ENCODE data around the gene BANF2. TPM values are rescaled to one million over a fixed set of nuclear protein-coding genes. Genes with fewer than 3 reads are reported as not detected.

Gene BANF2
- total RNA-seq, 2 experiments from 2014 or later: not detected

- H3K9me3 Mint-ChIP-seq: no peaks in the 10 kb centered on the region
- DNase-seq: no peak
- H3K27me3 Mint-ChIP-seq: no peaks in the 10 kb centered on the region
- no peaks in the 10 kb centered on the region for H3K4me1 Mint-ChIP-seq (ENCODE audit: low read depth)
- no peak overlapping the region for H3K4me3 Mint-ChIP-seq
- no peak overlapping the region for H3K27ac Mint-ChIP-seq
- intact Hi-C loops (cut with micrococcal nuclease): no loop called here
- CTCF ChIA-PET: interaction anchor here (0.6 kb wide), 1 partner anchor 195 kb away, joined by 3 read pairs; no protein-coding TSS in a partner anchor
- POLR2A ChIA-PET: no interaction called here
- H3K36me3 Mint-ChIP-seq: no peaks in the 10 kb centered on the region
Observed at GRCh38 chr20:17715075-17715474, 15.3 kb downstream of the BANF2 start.

GRCh38 chr20:17716331-17716730 is 16.6 kb downstream of the BANF2 start:
- H3K4me1 Mint-ChIP-seq (ENCODE audit: low read depth): no peaks in the 10 kb centered on the region
- no peak overlapping the region for H3K4me3 Mint-ChIP-seq
- H3K9me3 Mint-ChIP-seq: no peaks in the 10 kb centered on the region
- no peaks in the 10 kb centered on the region for H3K36me3 Mint-ChIP-seq
- POLR2A ChIA-PET: no interaction called here
- no peak for DNase-seq
- H3K27me3 Mint-ChIP-seq: no peaks in the 10 kb centered on the region
- CTCF ChIA-PET: no interaction called here
- H3K27ac Mint-ChIP-seq: no peak overlapping the region
- intact Hi-C loops (cut with micrococcal nuclease): no loop called here

GRCh38 chr20:17720755-17721154 is 21.0 kb downstream of the BANF2 start:
- POLR2A ChIA-PET: no interaction called here
- CTCF ChIA-PET: interaction anchor here (0.6 kb wide), 1 partner anchor 211 kb away, joined by 6 read pairs; no protein-coding TSS in a partner anchor

GRCh38 chr20:17721802-17722486 is 22.2 kb downstream of the BANF2 start:
- intact Hi-C loops (cut with micrococcal nuclease): no loop called here
- DNase-seq: no peak
- Mint-ChIP-seq H3K36me3 (no peaks in the 10 kb centered on the region), H3K27me3 (peaks cover 15% of the 10 kb centered on the region), H3K4me1 (ENCODE audit: low read depth) (no peaks in the 10 kb centered on the region), H3K9me3 (no peaks in the 10 kb centered on the region), H3K27ac (no peak overlapping the region), H3K4me3 (no peak overlapping the region)
- ChIA-PET CTCF (no interaction called here), POLR2A (no interaction called here)

More at GRCh38 chr20:17720755-17721154, 21.0 kb downstream of the BANF2 start:
- no peaks in the 10 kb centered on the region for H3K4me1 Mint-ChIP-seq (ENCODE audit: low read depth)
- no peaks in the 10 kb centered on the region for H3K36me3 Mint-ChIP-seq
- no peak overlapping the region for H3K4me3 Mint-ChIP-seq
- H3K27ac Mint-ChIP-seq: no peak overlapping the region
- intact Hi-C loops (cut with micrococcal nuclease): no loop called here
- H3K27me3 Mint-ChIP-seq: peaks cover 15% of the 10 kb centered on the region
- H3K9me3 Mint-ChIP-seq: no peaks in the 10 kb centered on the region
- no peak for DNase-seq

- intact Hi-C loops (cut with micrococcal nuclease): no loop called here
- no peak overlapping the region for H3K27ac Mint-ChIP-seq
- POLR2A ChIA-PET: no interaction called here
- CTCF ChIA-PET: interaction anchor here (0.6 to 0.9 kb wide), 2 partner anchors 75 to 429 kb away, joined by 3 to 4 read pairs; no protein-coding TSS in a partner anchor
- no peaks in the 10 kb centered on the region for H3K36me3 Mint-ChIP-seq
- no peak for DNase-seq
- H3K27me3 Mint-ChIP-seq: peaks cover 15% of the 10 kb centered on the region
- H3K9me3 Mint-ChIP-seq: no peaks in the 10 kb centered on the region
- H3K4me1 Mint-ChIP-seq (ENCODE audit: low read depth): no peaks in the 10 kb centered on the region
- no peak overlapping the region for H3K4me3 Mint-ChIP-seq
Observed at GRCh38 chr20:17722493-17723300, 22.9 kb downstream of the BANF2 start.

- ChIA-PET POLR2A (no interaction called here), CTCF (interaction anchor here (0.6 to 0.9 kb wide), 2 partner anchors 74 to 428 kb away, joined by 3 to 4 read pairs; no protein-coding TSS in a partner anchor)
- intact Hi-C loops (cut with micrococcal nuclease): no loop called here
- DNase-seq: no peak
- H3K4me3 Mint-ChIP-seq: no peak overlapping the region
- no peaks in the 10 kb centered on the region for H3K36me3 Mint-ChIP-seq
- no peaks in the 10 kb centered on the region for H3K9me3 Mint-ChIP-seq
- H3K27ac Mint-ChIP-seq: no peak overlapping the region
- H3K27me3 Mint-ChIP-seq: peaks cover 15% of the 10 kb centered on the region
- no peaks in the 10 kb centered on the region for H3K4me1 Mint-ChIP-seq (ENCODE audit: low read depth)
Observed at GRCh38 chr20:17723301-17723691, 23.5 kb downstream of the BANF2 start.

- Mint-ChIP-seq H3K4me3 (no peak overlapping the region), H3K9me3 (no peaks in the 10 kb centered on the region), H3K4me1 (ENCODE audit: low read depth) (no peaks in the 10 kb centered on the region), H3K27ac (no peak overlapping the region), H3K27me3 (peaks cover 24% of the 10 kb centered on the region), H3K36me3 (no peaks in the 10 kb centered on the region)
- CTCF ChIA-PET: no interaction called here
- no peak for DNase-seq
- POLR2A ChIA-PET: no interaction called here
- intact Hi-C loops (cut with micrococcal nuclease): no loop called here
Observed at GRCh38 chr20:17725094-17725835, 25.5 kb downstream of the BANF2 start.

GRCh38 chr20:17726902-17727301 is 27.1 kb downstream of the BANF2 start:
- intact Hi-C loops (cut with micrococcal nuclease): no loop called here
- Mint-ChIP-seq H3K27ac (no peak overlapping the region), H3K27me3 (peaks cover 25% of the 10 kb centered on the region), H3K4me1 (ENCODE audit: low read depth) (no peaks in the 10 kb centered on the region), H3K4me3 (no peak overlapping the region), H3K36me3 (no peaks in the 10 kb centered on the region), H3K9me3 (no peaks in the 10 kb centered on the region)
- no peak for DNase-seq
- CTCF ChIA-PET: interaction anchor here (1.2 kb wide), 1 partner anchor 269 kb away, joined by 3 read pairs; no protein-coding TSS in a partner anchor
- POLR2A ChIA-PET: no interaction called here

GRCh38 chr20:17727351-17727750 is 27.6 kb downstream of the BANF2 start:
- H3K4me3 Mint-ChIP-seq: no peak overlapping the region
- ChIA-PET CTCF (interaction anchor here (1.2 kb wide), 1 partner anchor 269 kb away, joined by 3 read pairs; no protein-coding TSS in a partner anchor), POLR2A (no interaction called here)
- H3K4me1 Mint-ChIP-seq (ENCODE audit: low read depth): no peaks in the 10 kb centered on the region
- intact Hi-C loops (cut with micrococcal nuclease): no loop called here
- H3K36me3 Mint-ChIP-seq: no peaks in the 10 kb centered on the region
- no peak for DNase-seq
- no peaks in the 10 kb centered on the region for H3K9me3 Mint-ChIP-seq
- peaks cover 21% of the 10 kb centered on the region for H3K27me3 Mint-ChIP-seq
- H3K27ac Mint-ChIP-seq: no peak overlapping the region

- H3K4me1 Mint-ChIP-seq (ENCODE audit: low read depth): no peaks in the 10 kb centered on the region
- no peaks in the 10 kb centered on the region for H3K36me3 Mint-ChIP-seq
- H3K27ac Mint-ChIP-seq: no peak overlapping the region
- H3K4me3 Mint-ChIP-seq: no peak overlapping the region
- H3K27me3 Mint-ChIP-seq: peaks cover 15% of the 10 kb centered on the region
- ChIA-PET POLR2A (no interaction called here), CTCF (no interaction called here)
- no peaks in the 10 kb centered on the region for H3K9me3 Mint-ChIP-seq
- no peak for DNase-seq
- intact Hi-C loops (cut with micrococcal nuclease): no loop called here
Observed at GRCh38 chr20:17728074-17728473, 28.3 kb downstream of the BANF2 start.

GRCh38 chr20:17730071-17730470 is 30.3 kb downstream of the BANF2 start:
- H3K27ac Mint-ChIP-seq: no peak overlapping the region
- H3K4me3 Mint-ChIP-seq: no peak overlapping the region
- H3K9me3 Mint-ChIP-seq: no peaks in the 10 kb centered on the region
- POLR2A ChIA-PET: no interaction called here
- no peak for DNase-seq
- no peaks in the 10 kb centered on the region for H3K36me3 Mint-ChIP-seq
- peaks cover 12% of the 10 kb centered on the region for H3K27me3 Mint-ChIP-seq
- intact Hi-C loops (cut with micrococcal nuclease): no loop called here
- H3K4me1 Mint-ChIP-seq (ENCODE audit: low read depth): no peaks in the 10 kb centered on the region
- CTCF ChIA-PET: no interaction called here

GRCh38 chr20:17731233-17731632 is 31.5 kb downstream of the BANF2 start:
- no peaks in the 10 kb centered on the region for H3K36me3 Mint-ChIP-seq
- H3K4me1 Mint-ChIP-seq (ENCODE audit: low read depth): no peaks in the 10 kb centered on the region
- H3K27me3 Mint-ChIP-seq: peaks cover 12% of the 10 kb centered on the region
- H3K4me3 Mint-ChIP-seq: no peak overlapping the region
- ChIA-PET CTCF (no interaction called here), POLR2A (no interaction called here)
- no peak for DNase-seq
- H3K9me3 Mint-ChIP-seq: peaks cover 7% of the 10 kb centered on the region
- H3K27ac Mint-ChIP-seq: no peak overlapping the region
- intact Hi-C loops (cut with micrococcal nuclease): no loop called here

Data from activated CD4-positive, alpha-beta memory T cell treated with anti-CD3 and anti-CD28 coated beads for 36 hours (primary cell).